Karpas-422 (cell line): Measurements from ENCODE around the gene TOX4. TPM values are rescaled to one million over a fixed set of nuclear protein-coding genes. Genes with fewer than 3 reads are reported as not detected.

Source experiments
- DNase-seq: peaks from one replicate; pipeline ENCODE4 v3.0.0-alpha.2; 2015
- H2AFZ ChIP-seq: fragments of 200-600 bp; sonication (generic); 2 replicates; pipeline ENCODE4 v1.6.1; 2014; ENCODE audit warnings: antibody characterized with exemption, low read length, mixed read lengths
- H3K27ac ChIP-seq: fragments of 200-600 bp; sonication (generic); 2 replicates; pipeline ENCODE4 v1.5.1; 2014; ENCODE audit warnings: mild to moderate bottlenecking, low read length, moderate library complexity
- H3K27me3 ChIP-seq: fragments of 200-600 bp; sonication (generic); 2 replicates; pipeline ENCODE4 v1.6.1; 2014; ENCODE audit warnings: low read length, mixed read lengths
- H3K36me3 ChIP-seq: fragments of 200-600 bp; sonication (generic); 2 replicates; pipeline ENCODE4 v1.6.1; 2014; ENCODE audit warnings: low read length, mixed read lengths; ENCODE audit not compliant: insufficient read depth
- H3K4me1 ChIP-seq: fragments of 200-600 bp; sonication (generic); 2 replicates; pipeline ENCODE4 v1.6.1; 2014; ENCODE audit warnings: mild to moderate bottlenecking, low read length, mixed read lengths
- H3K4me2 ChIP-seq: fragments of 200-600 bp; sonication (generic); 2 replicates; pipeline ENCODE4 v1.6.1; 2014; ENCODE audit warnings: low read length, low read depth, mild to moderate bottlenecking; ENCODE audit not compliant: poor library complexity, severe bottlenecking
- H3K4me3 ChIP-seq: fragments of 200-600 bp; sonication (generic); 2 replicates; pipeline ENCODE4 v1.5.1; 2014; ENCODE audit warnings: mild to moderate bottlenecking, antibody characterized with exemption, low read length, mixed read lengths
- H3K79me2 ChIP-seq: fragments of 200-600 bp; sonication (generic); 2 replicates; pipeline ENCODE4 v1.6.1; 2014; ENCODE audit warnings: mild to moderate bottlenecking, low read length, mixed read lengths
- H3K9ac ChIP-seq: fragments of 200-600 bp; sonication (generic); 2 replicates; pipeline ENCODE4 v1.6.0; 2014; ENCODE audit warnings: low read length
- H3K9me2 ChIP-seq: fragments of 200-600 bp; sonication (generic), shearing (Covaris generic); replicated peaks from 2 replicates; pipeline ENCODE4 v1.6.0; 2014; ENCODE audit warnings: mild to moderate bottlenecking, low read length, moderate library complexity; ENCODE audit not compliant: insufficient read depth
- H3K9me3 ChIP-seq: fragments of 300-700, 200-600 bp; sonication (generic); 2 replicates; pipeline ENCODE4 v1.6.1; 2014; ENCODE audit warnings: low read length, mixed read lengths
- H4K20me1 ChIP-seq: fragments of 200-600 bp; sonication (generic); 2 replicates; pipeline ENCODE4 v1.6.1; 2014; ENCODE audit warnings: mild to moderate bottlenecking, antibody characterized with exemption, low read length, low read depth; ENCODE audit not compliant: insufficient read depth
- total RNA-seq: library from RNA; depleted of rRNA; stranded (reverse); fragments of >200 nt; shearing (Covaris generic); gene quantifications from 2 replicates; pipeline ENCODE4 v1.2.3, GENCODE V29; 2014; ENCODE audit warnings: low replicate concordance

The TOX4 gene
- total RNA-seq, 1 experiment from 2014 or later = 56.7 TPM

DNA sequence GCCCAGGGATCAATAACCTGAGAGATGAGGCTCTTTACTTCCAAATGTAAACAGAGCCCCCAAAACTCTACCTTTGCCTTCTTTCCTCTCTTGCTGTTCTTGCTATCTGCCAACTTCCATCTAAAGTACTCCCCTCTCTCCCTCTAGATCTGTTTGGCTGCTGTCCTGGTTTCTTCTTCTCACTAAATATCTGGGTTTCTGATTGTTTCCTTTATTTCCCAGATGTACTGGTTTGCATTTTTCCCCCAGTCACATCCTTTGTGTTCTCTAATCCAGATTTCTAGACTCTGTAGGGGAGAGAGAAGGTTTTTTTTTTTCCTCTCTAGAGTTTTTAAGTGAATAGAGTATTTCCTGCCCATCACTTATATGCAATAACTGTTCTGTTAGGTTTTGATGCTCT, 56.3 kb downstream of the TOX4 start:
- no peak overlapping the region for H3K27ac ChIP-seq
- H4K20me1 ChIP-seq = no peaks in the 10 kb centered on the region
- H3K27me3 ChIP-seq = no peaks in the 10 kb centered on the region
- H3K9ac ChIP-seq = no peak overlapping the region
- no peaks in the 10 kb centered on the region for H3K79me2 ChIP-seq
- H3K4me3 ChIP-seq = no peak overlapping the region
- H3K9me3 ChIP-seq = no peaks in the 10 kb centered on the region
- H3K4me2 ChIP-seq = no peak overlapping the region
- no peak for DNase-seq
- H3K9me2 ChIP-seq = no peaks in the 10 kb centered on the region
- no peaks in the 10 kb centered on the region for H3K36me3 ChIP-seq
- peaks cover 19% of the 10 kb centered on the region for H3K4me1 ChIP-seq
- H2AFZ ChIP-seq = no peak overlapping the region

DNA sequence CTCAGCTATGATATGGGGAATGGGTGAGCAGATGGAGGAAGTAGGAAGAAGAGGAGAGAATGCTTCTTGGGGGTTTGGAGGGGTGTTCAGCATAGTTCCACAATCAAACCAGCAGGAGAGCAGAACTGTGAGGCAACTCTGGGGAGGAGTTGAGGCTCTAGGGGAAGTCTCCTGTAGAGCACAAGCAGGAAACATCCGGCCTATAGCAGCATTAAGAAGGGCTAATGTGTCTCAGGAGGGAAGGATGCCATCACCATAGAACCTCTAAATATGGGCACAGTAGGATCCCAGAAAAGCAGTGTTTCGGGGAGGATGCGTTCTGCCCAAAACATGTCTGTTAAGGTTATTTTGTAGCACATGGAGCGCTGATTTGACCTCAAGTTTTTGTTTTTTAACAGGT, 57.6 kb downstream of the TOX4 start:
- DNase-seq = no peak
- H3K4me3 ChIP-seq = no peak overlapping the region
- H3K27me3 ChIP-seq = no peaks in the 10 kb centered on the region
- H3K9me3 ChIP-seq = no peaks in the 10 kb centered on the region
- H3K27ac ChIP-seq = no peak overlapping the region
- no peaks in the 10 kb centered on the region for H3K9me2 ChIP-seq
- no peak overlapping the region for H3K4me2 ChIP-seq
- H3K9ac ChIP-seq = no peak overlapping the region
- no peaks in the 10 kb centered on the region for H4K20me1 ChIP-seq
- H2AFZ ChIP-seq = no peak overlapping the region
- H3K4me1 ChIP-seq = peaks cover 7% of the 10 kb centered on the region
- no peaks in the 10 kb centered on the region for H3K79me2 ChIP-seq
- no peaks in the 10 kb centered on the region for H3K36me3 ChIP-seq

DNA sequence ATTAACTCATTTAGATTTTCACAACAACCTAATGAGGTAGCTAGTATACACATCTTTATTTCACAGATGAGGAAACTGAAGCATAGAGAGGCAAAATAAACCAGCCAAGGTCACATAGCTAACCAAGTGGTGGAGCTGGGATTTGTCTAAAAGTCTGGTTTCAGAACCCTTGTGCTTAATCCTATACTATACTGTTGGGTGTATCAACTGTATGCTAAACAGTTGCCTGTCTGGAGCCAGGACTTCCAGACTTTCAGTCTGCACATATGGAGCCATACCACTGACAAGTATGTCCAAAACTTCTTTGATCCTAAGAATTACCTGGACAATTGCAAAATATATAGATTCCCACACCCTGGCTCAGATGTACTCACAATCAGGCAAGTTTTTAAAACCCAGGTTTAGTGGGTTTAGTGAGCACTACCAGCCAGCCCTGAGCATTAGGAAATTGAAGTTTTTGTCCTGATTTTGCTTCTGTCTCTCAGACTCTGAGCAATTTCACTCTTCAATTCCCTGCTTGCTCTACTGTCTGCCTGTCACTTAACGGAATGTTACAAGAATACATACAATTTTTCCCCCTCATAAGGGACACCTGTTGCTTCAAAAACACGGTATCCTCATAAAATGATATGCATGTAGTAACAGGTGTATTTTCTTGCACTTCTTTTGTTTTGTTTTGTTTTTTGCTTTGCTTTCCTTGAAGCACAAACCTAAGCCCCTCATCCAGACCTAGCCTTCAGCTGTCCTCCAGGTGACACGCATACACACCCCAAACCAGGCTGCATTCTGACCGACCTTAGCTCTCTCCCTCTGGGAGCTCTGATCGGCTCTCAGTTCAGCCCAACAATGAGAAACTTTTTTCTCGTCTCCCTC, 58.8 kb downstream of the TOX4 start:
- Histone ChIP-seq H3K4me3 (no peak overlapping the region), H3K9me2 (no peaks in the 10 kb centered on the region), H3K9ac (no peak overlapping the region), H3K9me3 (no peaks in the 10 kb centered on the region), H3K36me3 (no peaks in the 10 kb centered on the region), H3K27ac (no peak overlapping the region), H3K4me1 (peaks cover 7% of the 10 kb centered on the region), H3K27me3 (no peaks in the 10 kb centered on the region), H3K4me2 (no peak overlapping the region), H4K20me1 (no peaks in the 10 kb centered on the region), H3K79me2 (no peaks in the 10 kb centered on the region), H2AFZ (no peak overlapping the region)
- no peak for DNase-seq

DNA sequence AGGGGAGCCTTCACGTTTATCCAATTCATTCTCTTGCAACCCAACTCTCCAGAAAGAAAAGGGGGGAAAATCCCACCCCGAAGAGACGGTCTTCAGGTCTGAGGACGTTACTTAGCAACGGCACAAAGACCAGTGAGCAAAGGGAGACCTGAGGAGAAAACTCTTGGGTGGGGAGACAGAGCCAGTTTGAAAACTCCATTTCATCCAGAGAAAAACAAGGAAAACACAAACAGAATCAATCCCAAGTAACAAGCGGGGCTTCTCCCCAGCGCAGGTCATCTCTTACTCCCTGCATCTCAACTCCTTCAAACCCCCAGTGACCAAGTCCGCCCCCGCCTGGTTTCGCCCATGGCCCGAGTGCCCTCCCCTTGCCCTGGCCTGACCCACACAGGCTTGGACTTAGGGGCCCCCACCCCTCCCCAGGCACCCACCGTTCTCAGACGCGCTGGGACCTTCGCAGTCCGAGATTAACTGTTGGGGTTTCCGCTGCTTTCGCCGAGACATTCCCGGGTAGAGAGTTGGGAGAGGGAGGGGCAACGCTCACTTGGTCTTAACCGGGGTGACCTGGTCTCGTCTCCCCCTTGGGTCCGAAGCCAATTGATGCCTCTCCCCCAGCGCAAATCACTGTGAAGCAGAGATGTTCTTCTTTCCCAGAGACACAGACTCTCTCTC, 59.6 kb downstream of the TOX4 start:
- Histone ChIP-seq H2AFZ (no peak overlapping the region), H3K4me3 (no peak overlapping the region), H3K27ac (no peak overlapping the region), H3K79me2 (no peaks in the 10 kb centered on the region), H4K20me1 (no peaks in the 10 kb centered on the region), H3K4me2 (no peak overlapping the region), H3K27me3 (no peaks in the 10 kb centered on the region), H3K9ac (no peak overlapping the region), H3K36me3 (no peaks in the 10 kb centered on the region), H3K9me2 (no peaks in the 10 kb centered on the region), H3K4me1 (peaks cover 7% of the 10 kb centered on the region), H3K9me3 (no peaks in the 10 kb centered on the region)
- no peak for DNase-seq

DNA sequence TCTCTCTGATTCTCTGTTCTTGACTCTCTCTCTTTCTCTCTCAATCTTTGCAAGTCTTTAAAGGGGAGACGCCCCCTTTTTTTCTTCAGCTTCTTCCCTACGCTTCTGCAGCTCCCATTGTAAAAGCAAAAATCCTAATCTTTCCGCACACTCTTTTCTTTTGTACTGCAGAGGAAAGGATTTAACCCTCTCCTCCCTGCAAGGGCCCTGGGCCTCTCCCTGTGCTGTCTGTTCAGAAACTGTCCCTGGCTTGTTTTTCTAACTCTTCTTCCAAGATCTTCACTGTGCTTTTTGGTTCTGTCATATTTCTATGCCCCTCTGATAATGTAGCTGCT, 60.1 kb downstream of the TOX4 start:
- no peaks in the 10 kb centered on the region for H3K79me2 ChIP-seq
- H3K9ac ChIP-seq = no peak overlapping the region
- H3K4me2 ChIP-seq = no peak overlapping the region
- H4K20me1 ChIP-seq = no peaks in the 10 kb centered on the region
- H3K27me3 ChIP-seq = no peaks in the 10 kb centered on the region
- no peak for DNase-seq
- H3K9me2 ChIP-seq = no peaks in the 10 kb centered on the region
- H3K36me3 ChIP-seq = no peaks in the 10 kb centered on the region
- H3K4me1 ChIP-seq = peaks cover 7% of the 10 kb centered on the region
- no peak overlapping the region for H3K27ac ChIP-seq
- no peaks in the 10 kb centered on the region for H3K9me3 ChIP-seq
- no peak overlapping the region for H2AFZ ChIP-seq
- H3K4me3 ChIP-seq = no peak overlapping the region

DNA sequence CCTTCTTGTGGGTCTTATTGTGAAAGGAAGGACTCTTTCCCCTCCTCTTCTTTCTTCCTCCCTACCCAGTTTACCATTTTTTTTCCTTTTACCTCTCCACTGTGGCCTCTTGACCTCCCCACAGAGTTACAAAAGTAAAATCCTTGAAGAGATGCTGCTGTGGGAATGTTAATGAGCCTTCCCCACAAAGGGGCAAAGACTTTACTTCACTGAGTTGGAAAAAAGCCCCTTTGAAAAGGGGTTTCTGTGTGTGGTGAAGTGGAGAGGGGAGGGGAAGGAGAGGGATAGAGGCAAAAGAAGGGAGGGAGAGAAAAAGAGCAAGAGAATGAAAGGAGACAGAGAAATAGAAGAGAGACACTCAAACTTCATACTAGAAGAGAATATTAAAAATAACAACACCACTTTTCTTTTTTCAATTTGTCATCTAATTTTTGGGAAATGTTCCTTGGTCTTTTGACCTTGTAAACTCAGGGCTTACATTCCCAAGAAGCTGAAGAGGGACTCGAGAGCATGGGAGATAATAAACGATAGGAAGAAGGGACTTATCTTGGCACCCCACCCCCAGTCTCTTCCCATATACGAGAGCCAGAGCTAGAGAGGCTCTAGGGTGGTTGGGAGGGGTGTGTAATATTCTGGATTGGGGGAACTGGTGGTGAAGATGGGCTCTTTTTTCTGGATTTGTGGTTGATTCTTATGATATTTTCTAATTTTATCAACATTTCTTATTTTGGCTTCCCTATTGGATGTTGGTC, 62.4 kb downstream of the TOX4 start:
- Histone ChIP-seq H3K27me3 (no peaks in the 10 kb centered on the region), H3K9ac (no peak overlapping the region), H4K20me1 (no peaks in the 10 kb centered on the region), H3K4me2 (no peak overlapping the region), H3K79me2 (no peaks in the 10 kb centered on the region), H3K36me3 (no peaks in the 10 kb centered on the region), H3K4me3 (no peak overlapping the region), H3K4me1 (peaks cover 10% of the 10 kb centered on the region), H3K27ac (no peak overlapping the region), H3K9me2 (no peaks in the 10 kb centered on the region), H2AFZ (no peak overlapping the region), H3K9me3 (no peaks in the 10 kb centered on the region)
- DNase-seq = no peak

DNA sequence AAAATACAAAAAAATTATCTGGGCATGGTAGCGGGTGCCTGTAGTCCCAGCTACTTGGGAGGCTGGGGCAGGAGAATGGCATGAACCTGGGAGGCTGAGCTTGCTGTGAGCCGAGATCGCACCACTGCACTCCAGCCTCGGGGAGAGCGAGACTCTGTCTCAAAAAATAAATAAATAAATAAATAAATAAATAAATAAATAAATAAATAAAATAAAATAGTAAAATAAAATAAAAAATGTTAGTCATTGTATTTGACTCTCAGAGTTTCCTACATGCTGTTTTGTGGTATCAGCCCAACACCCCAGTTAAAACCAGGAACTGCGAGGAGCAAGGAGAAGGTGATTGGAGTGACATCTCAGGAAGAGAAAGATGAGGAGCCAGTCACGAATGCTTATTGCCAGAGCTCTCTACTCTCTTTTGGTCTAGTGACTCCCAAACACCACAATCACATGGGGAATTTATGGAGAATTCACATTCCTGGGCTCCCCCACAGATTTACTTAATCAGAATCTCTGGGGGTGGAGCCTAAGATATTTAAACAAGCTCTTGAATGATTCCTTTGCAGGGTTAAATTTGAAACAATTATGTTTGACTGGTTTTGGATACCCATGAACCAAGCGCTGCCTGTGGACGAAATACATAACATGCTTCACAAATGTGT, 64.5 kb downstream of the TOX4 start:
- no peak overlapping the region for H3K4me2 ChIP-seq
- H3K9me3 ChIP-seq = no peaks in the 10 kb centered on the region
- no peak overlapping the region for H3K9ac ChIP-seq
- H3K79me2 ChIP-seq = no peaks in the 10 kb centered on the region
- DNase-seq = no peak
- H3K9me2 ChIP-seq = no peaks in the 10 kb centered on the region
- H4K20me1 ChIP-seq = no peaks in the 10 kb centered on the region
- H3K4me3 ChIP-seq = no peak overlapping the region
- no peaks in the 10 kb centered on the region for H3K27me3 ChIP-seq
- H3K4me1 ChIP-seq = peaks cover 10% of the 10 kb centered on the region
- no peaks in the 10 kb centered on the region for H3K36me3 ChIP-seq
- H3K27ac ChIP-seq = no peak overlapping the region
- H2AFZ ChIP-seq = no peak overlapping the region

DNA sequence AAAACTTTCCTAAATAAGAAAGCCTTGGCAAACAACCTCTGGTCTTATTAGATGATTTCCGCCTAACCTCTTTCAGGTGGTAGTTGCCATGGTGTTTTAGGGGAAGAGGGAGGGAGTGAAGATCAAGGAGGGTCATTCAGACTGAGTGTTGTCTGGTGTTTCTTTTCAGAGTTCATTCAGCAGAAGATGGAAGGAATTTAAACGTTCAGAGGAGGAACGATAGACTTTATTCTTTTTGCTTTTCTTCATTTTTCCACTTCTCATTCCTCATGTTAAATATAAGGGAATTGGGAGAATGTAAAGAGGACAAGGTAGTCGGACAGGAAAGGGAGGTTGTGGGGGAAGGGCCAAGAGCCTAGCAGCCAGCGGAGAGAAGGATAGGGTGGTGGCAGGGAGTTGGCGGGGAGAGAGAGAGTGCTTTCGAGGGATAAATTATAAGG, 66.5 kb downstream of the TOX4 start:
- Histone ChIP-seq H3K9ac (no peak overlapping the region), H3K4me1 (peaks cover 3% of the 10 kb centered on the region), H3K79me2 (no peaks in the 10 kb centered on the region), H3K4me3 (no peak overlapping the region), H3K36me3 (no peaks in the 10 kb centered on the region), H3K27me3 (no peaks in the 10 kb centered on the region), H3K9me3 (no peaks in the 10 kb centered on the region), H3K4me2 (no peak overlapping the region), H4K20me1 (no peaks in the 10 kb centered on the region), H3K9me2 (no peaks in the 10 kb centered on the region), H3K27ac (no peak overlapping the region), H2AFZ (no peak overlapping the region)
- no peak for DNase-seq
